B cell (primary cell): ENCODE measurements around the gene TBCD. TPM values are rescaled to one million over a fixed set of nuclear protein-coding genes. Genes with fewer than 3 reads are reported as not detected.

Source experiments
- ATAC-seq: fragments of 200-7000 bp; cut with Tn5 transposase; one replicate; pipeline ENCODE4 v1.10.0; 2021; ENCODE audit warnings: low read depth, mild to moderate bottlenecking, moderate number of reproducible peaks, moderate library complexity
- CTCF ChIA-PET: fragments of 350-600 bp; sonication (Branson Sonifier 250); formaldehyde crosslinking; loops from one replicate; lab custom pipeline; 2021; ENCODE audit warnings: antibody characterized with exemption, inconsistent platforms; lab: Charles Lee
- POLR2A ChIA-PET: fragments of 350-600 bp; sonication (Branson Sonifier 250); formaldehyde crosslinking; loops from one replicate; lab custom pipeline; 2021; ENCODE audit warnings: antibody characterized with exemption; lab: Charles Lee
- DNase-seq: peaks from one replicate; pipeline ENCODE4 v3.0.0; 2013
- H2AFZ ChIP-seq: 2 replicates; pipeline ENCODE4 v1.6.1; 2012; ENCODE audit warnings: mild to moderate bottlenecking, low read depth, low read length; ENCODE audit not compliant: insufficient read depth, poor library complexity, severe bottlenecking
- H3K27ac ChIP-seq, 2 donors: 1 replicate in 1 of 2; 2 replicates in 1 of 2; pipeline ENCODE4 v1.5.1; 2012 to 2013; ENCODE audit warnings: low read length in 2 of 2, mild to moderate bottlenecking in 2 of 2, moderate library complexity in 1 of 2
- H3K27me3 ChIP-seq, 4 experiments: fragments of 200-600 bp in 1 of 4; sonication (generic) in 1 of 4; replicated peaks in 1 of 4; 1 replicate in 2 of 4; 2 replicates in 2 of 4; pipeline versions ENCODE4 v1.6.1 to v1.7.0; 2013 to 2016; ENCODE audit warnings: low read length in 3 of 4, mild to moderate bottlenecking in 2 of 4, mixed read lengths in 1 of 4, moderate library complexity in 1 of 4; ENCODE audit not compliant: insufficient read depth in 4 of 4, control insufficient read depth in 3 of 4; ENCODE audit errors: control extremely low read depth in 1 of 4
- H3K36me3 ChIP-seq, 2 experiments: replicated peaks in 1 of 2; 1 replicate in 1 of 2; 2 replicates in 1 of 2; pipeline versions ENCODE4 v1.6.1 to v1.7.1; 2013; ENCODE audit warnings: low read length in 1 of 2; ENCODE audit not compliant: insufficient read depth in 2 of 2, control insufficient read depth in 1 of 2; ENCODE audit errors: control extremely low read depth in 1 of 2, extremely low read depth in 1 of 2
- H3K4me1 ChIP-seq, 2 donors: fragments of 200-600 bp in 1 of 2; sonication (generic) in 1 of 2; 1 replicate in 1 of 2; 2 replicates in 1 of 2; pipeline versions ENCODE4 v1.5.1 to v1.6.1; 2013 to 2017; ENCODE audit warnings: low read length in 2 of 2; ENCODE audit not compliant: control insufficient read depth in 2 of 2, insufficient read depth in 2 of 2
- H3K4me2 ChIP-seq: replicated peaks from 2 replicates; pipeline ENCODE3; 2012; ENCODE audit warnings: mild to moderate bottlenecking, low read depth, low read length; ENCODE audit not compliant: poor library complexity, severe bottlenecking
- H3K4me3 ChIP-seq, 5 experiments: fragments of 200-600 bp in 1 of 5; sonication (generic) in 1 of 5; 1 replicate in 3 of 5; 2 replicates in 2 of 5; pipeline versions ENCODE4 v1.5.1 to v1.7.0; 2011 to 2016; ENCODE audit warnings: low read length in 4 of 5, mild to moderate bottlenecking in 4 of 5, low read depth in 2 of 5, control low read depth in 1 of 5, moderate library complexity in 1 of 5; ENCODE audit not compliant: insufficient read depth in 1 of 5; ENCODE audit errors: control extremely low read depth in 1 of 5, extremely low read depth in 1 of 5
- H3K79me2 ChIP-seq: fragments of 200-600 bp; sonication (generic); one replicate; pipeline ENCODE4 v1.6.0; 2016; ENCODE audit warnings: low read length; ENCODE audit not compliant: control insufficient read depth, insufficient read depth
- H3K9ac ChIP-seq: fragments of 200-600 bp; sonication (generic); 2 replicates; pipeline ENCODE4 v1.6.1; 2017; ENCODE audit warnings: mild to moderate bottlenecking, low read length, moderate library complexity
- H3K9me3 ChIP-seq, 3 donors: one replicate each; pipeline versions ENCODE4 v1.6.1 to v1.7.1; 2013; ENCODE audit warnings: low read length in 2 of 3; ENCODE audit not compliant: control insufficient read depth in 2 of 3, insufficient read depth in 1 of 3; ENCODE audit errors: control extremely low read depth in 1 of 3
- H4K20me1 ChIP-seq: 2 replicates; pipeline ENCODE4 v1.6.0; 2012; ENCODE audit warnings: mild to moderate bottlenecking, low read length; ENCODE audit not compliant: insufficient read depth, control insufficient read depth, poor library complexity, severe bottlenecking
- H3K27ac Mint-ChIP-seq: one replicate; pipeline ENCODE4 v1.8.0; 2021; ENCODE audit warnings: mixed read lengths
- H3K27me3 Mint-ChIP-seq: one replicate; pipeline ENCODE4 v1.8.0; 2021; ENCODE audit warnings: mixed read lengths
- H3K4me1 Mint-ChIP-seq: one replicate; pipeline ENCODE4 v1.8.0; 2021; ENCODE audit warnings: mixed read lengths
- H3K4me3 Mint-ChIP-seq: one replicate; pipeline ENCODE4 v1.8.0; 2021; ENCODE audit warnings: mixed read lengths
- H3K9me3 Mint-ChIP-seq: one replicate; pipeline ENCODE4 v1.8.0; 2022; ENCODE audit warnings: mixed read lengths; ENCODE audit not compliant: insufficient read depth
- CTCF ChIP-seq: fragments of 200-600 bp; IDR thresholded peaks from one replicate; pipeline ENCODE4 v1.8.0; 2022; ENCODE audit warnings: antibody characterized with exemption, mild to moderate bottlenecking
- EZH2 ChIP-seq: IDR thresholded peaks from 2 replicates; pipeline ENCODE4 v1.6.1; 2012; ENCODE audit warnings: borderline replicate concordance, low read depth, mild to moderate bottlenecking, moderate library complexity, low read length; ENCODE audit not compliant: insufficient read depth, poor library complexity, severe bottlenecking
- WGBS: methylation state at CpG from one replicate; pipeline ENCODE4 v1.1.5; 2013; ENCODE audit warnings: missing lambda C conversion rate; ENCODE audit not compliant: insufficient coverage; 5-methylcytosine and 5-hydroxymethylcytosine counted together
- intact Hi-C: fragments of 100-400 bp; cut with micrococcal nuclease; formaldehyde crosslinking; loops from one replicate; pipeline ENCODE4 v1.10.0; 2022
- polyA plus RNA-seq: library from polyadenylated mRNA; depleted of rRNA; stranded (reverse); fragments of >200 nt; gene quantifications from 2 replicates; pipeline ENCODE4 v1.2.3, GENCODE V29; 2012
- total RNA-seq, 2 donors: library from RNA; stranded (reverse); fragments of 120-200 nt in 1 of 2; gene quantifications; 1 replicate in 1 of 2; 2 replicates in 1 of 2; pipeline versions ENCODE4 v1.2.3 to v1.2.4, GENCODE V29; 2013 to 2022

The TBCD gene
- total and polyA plus RNA-seq, 2 donors (not counting 1 experiment from before 2014, with no cell fraction given), result 60.8 to 101 TPM

- ATAC-seq (no peak), DNase-seq (no peak)
- Histone ChIP-seq H3K79me2 (no peaks in the 10 kb centered on the region), H3K4me1 (no peaks in the 10 kb centered on the region), H3K36me3 (peaks cover 0 to 51% of the 10 kb centered on the region in 2 experiments), H3K9me3 (peaks cover 3 to 30% (median 22%) of the 10 kb centered on the region in 3 donors), H4K20me1 (no peaks in the 10 kb centered on the region), H3K9ac (no peak overlapping the region), H3K4me2 (no peak overlapping the region), H3K4me3 (no peak overlapping the region), H2AFZ (no peak overlapping the region), H3K27ac (no peak overlapping the region), H3K27me3 (no peaks in the 10 kb centered on the region)
- TF ChIP-seq CTCF (no peak), EZH2 (no peak)
- intact Hi-C loops, result no loop called here
- POLR2A ChIA-PET, result no interaction called here
- CTCF ChIA-PET, result interaction anchor here (1.7 kb wide), 1 partner anchor 159 kb away, joined by 4 read pairs; no protein-coding TSS in a partner anchor
- no peaks in the 10 kb centered on the region for H3K4me1 Mint-ChIP-seq
- H3K4me3 Mint-ChIP-seq, result no peak overlapping the region
- 99% methylated on average over 31 of the region's 36 CpGs for WGBS
- H3K27ac Mint-ChIP-seq, result no peak overlapping the region
- no peaks in the 10 kb centered on the region for H3K27me3 Mint-ChIP-seq
- peaks cover 22% of the 10 kb centered on the region for H3K9me3 Mint-ChIP-seq
Measured at GRCh38 chr17:82941021-82942001, 189.4 kb downstream of the TBCD start.
